ENCODE results near the gene TRAPPC10.

DNA sequence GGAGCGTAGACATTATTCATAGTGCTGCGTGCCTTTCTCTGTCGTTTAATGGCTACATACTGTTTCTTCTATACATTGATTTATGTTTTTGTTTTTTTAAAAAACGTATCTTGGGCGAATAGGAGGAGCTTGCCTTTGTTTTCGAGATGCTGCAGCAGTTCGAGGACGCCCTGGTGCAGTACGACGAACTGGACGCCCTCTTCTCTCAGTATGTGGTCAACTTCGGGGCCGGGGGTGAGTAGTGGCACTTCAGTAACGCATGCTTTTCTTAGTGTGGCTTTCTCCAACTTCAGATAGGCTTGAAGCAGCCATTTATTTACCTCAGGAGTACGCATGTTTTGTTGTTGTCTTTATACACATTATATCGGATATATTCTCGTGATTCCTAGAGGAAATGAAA is 46.9 kb downstream of the TRAPPC10 start:
- no peak for TF ChIP-seq CTCF (IDR thresholded peaks at IDR 0.05 in 4 of 5, conservative IDR thresholded peaks at IDR 0.05 in 1 of 5)
- TF ChIP-seq POLR2A (IDR thresholded peaks at IDR 0.05): no peak
